H1 (cell line): ENCODE results near the gene TCF7. TPM values are rescaled to one million over a fixed set of nuclear protein-coding genes. Genes with fewer than 3 reads are reported as not detected.

ENCODE experiments used
- CTCF ChIA-PET: fragments of 300-600 bp; sonication (Branson Sonifier 250); formaldehyde crosslinking; loops from one replicate; lab custom pipeline; 2021; ENCODE audit not compliant: partially characterized antibody; lab: Charles Lee
- POLR2A ChIA-PET: fragments of 300-600 bp; sonication (Branson Sonifier 250); formaldehyde crosslinking; loops from one replicate; lab custom pipeline; 2021; ENCODE audit warnings: inconsistent platforms; ENCODE audit not compliant: partially characterized antibody; lab: Charles Lee
- DNase-seq, 2 experiments: peaks; one replicate each; pipeline versions ENCODE4 v3.0.0 to v3.0.0-alpha.2; 2010 to 2022; ENCODE audit warnings: low spot score in 2 of 2, low read depth in 1 of 2, mixed read lengths in 1 of 2
- FAIRE-seq: peaks from 2 replicates; lab custom pipeline; 2011; peaks lifted over from hg19 to GRCh38; lab: Jason Lieb, UNC
- H2AFZ ChIP-seq: 2 replicates; pipeline ENCODE4 v1.8.1; 2012; ENCODE audit warnings: low read length, inconsistent platforms
- H2AK5ac ChIP-seq: 2 replicates; pipeline ENCODE4 v1.6.1; 2013; ENCODE audit warnings: low read depth, low read length
- H2BK120ac ChIP-seq: replicated peaks from 2 replicates; pipeline ENCODE3; 2013; ENCODE audit warnings: low read depth, low read length, inconsistent platforms
- H2BK12ac ChIP-seq: 2 replicates; pipeline ENCODE4 v1.6.1; 2013; ENCODE audit warnings: low read depth, low read length
- H2BK15ac ChIP-seq: 2 replicates; pipeline ENCODE4 v1.6.1; 2013; ENCODE audit warnings: low read length
- H2BK20ac ChIP-seq: 2 replicates; pipeline ENCODE4 v1.6.1; 2013; ENCODE audit warnings: low read length
- H2BK5ac ChIP-seq: 2 replicates; pipeline ENCODE4 v1.6.1; 2013; ENCODE audit warnings: low read depth, low read length
- H3K14ac ChIP-seq: 2 replicates; pipeline ENCODE4 v1.6.1; 2013; ENCODE audit warnings: inconsistent platforms; ENCODE audit not compliant: insufficient read length
- H3K18ac ChIP-seq: 2 replicates; pipeline ENCODE4 v1.6.1; 2013; ENCODE audit warnings: low read length; ENCODE audit errors: extremely low read depth
- H3K23ac ChIP-seq: 2 replicates; pipeline ENCODE4 v1.6.1; 2013; ENCODE audit warnings: inconsistent platforms; ENCODE audit not compliant: insufficient read length
- H3K23me2 ChIP-seq: 2 replicates; pipeline ENCODE4 v1.6.1; 2013; ENCODE audit warnings: low read depth, low read length
- H3K27ac ChIP-seq: 2 replicates; pipeline ENCODE4 v1.6.1; 2011; ENCODE audit warnings: low read depth, low read length, inconsistent platforms
- H3K27me3 ChIP-seq, 4 experiments: replicated peaks in 1 of 4; 1 replicate in 1 of 4; 2 replicates in 3 of 4; pipeline versions ENCODE4 v1.6.1 to v1.8.1; 2011 to 2013; ENCODE audit warnings: low read length in 3 of 4, mild to moderate bottlenecking in 3 of 4, inconsistent platforms in 2 of 4, mixed read lengths in 2 of 4, moderate library complexity in 1 of 4; ENCODE audit not compliant: control insufficient read depth in 3 of 4, insufficient read depth in 3 of 4; ENCODE audit errors: extremely low read depth in 1 of 4
- H3K36me3 ChIP-seq, 4 experiments: 2 replicates each; pipeline versions ENCODE4 v1.6.1 to v1.8.1; 2011 to 2013; ENCODE audit warnings: mild to moderate bottlenecking in 4 of 4, low read length in 3 of 4, moderate library complexity in 2 of 4, control low read depth in 1 of 4, inconsistent platforms in 1 of 4; ENCODE audit not compliant: insufficient read depth in 4 of 4, control insufficient read depth in 2 of 4
- H3K4ac ChIP-seq: replicated peaks from 2 replicates; pipeline ENCODE3; 2013; ENCODE audit warnings: low read length, low read depth, mixed read lengths, inconsistent platforms; ENCODE audit not compliant: insufficient read length
- H3K4me1 ChIP-seq, 4 experiments: replicated peaks in 1 of 4; 1 replicate in 1 of 4; 2 replicates in 3 of 4; pipeline versions ENCODE4 v1.6.1 to v1.8.1; 2011 to 2013; ENCODE audit warnings: low read length in 3 of 4, inconsistent platforms in 2 of 4, mixed read lengths in 1 of 4; ENCODE audit not compliant: insufficient read depth in 4 of 4, control insufficient read depth in 3 of 4
- H3K4me2 ChIP-seq, 2 experiments: 2 replicates each; pipeline versions ENCODE4 v1.6.1 to v1.8.1; 2011 to 2013; ENCODE audit warnings: low read depth in 2 of 2, low read length in 2 of 2, control low read depth in 1 of 2, inconsistent platforms in 1 of 2, mild to moderate bottlenecking in 1 of 2; ENCODE audit not compliant: insufficient read depth in 1 of 2
- H3K4me3 ChIP-seq, 4 experiments: fragments of 200-600, 300-600 bp in 1 of 4; sonication (generic), shearing (Covaris generic), sonication (Bioruptor Twin) in 1 of 4; 2 replicates each; pipeline versions ENCODE4 v1.5.1 to v1.8.1; 2011 to 2016; ENCODE audit warnings: low read length in 4 of 4, low read depth in 3 of 4, control low read depth in 2 of 4, inconsistent platforms in 2 of 4, mild to moderate bottlenecking in 2 of 4, mixed read lengths in 1 of 4, moderate library complexity in 1 of 4; ENCODE audit not compliant: insufficient read depth in 2 of 4; ENCODE audit errors: extremely low read depth in 1 of 4
- H3K56ac ChIP-seq: replicated peaks from 2 replicates; pipeline ENCODE3; 2013; ENCODE audit warnings: low read depth, mild to moderate bottlenecking, mixed read lengths, low read length, inconsistent platforms; ENCODE audit not compliant: insufficient read length
- H3K79me1 ChIP-seq: 2 replicates; pipeline ENCODE4 v1.6.1; 2013; ENCODE audit warnings: low read depth, low read length, control low read depth
- H3K79me2 ChIP-seq, 2 experiments: 2 replicates each; pipeline versions ENCODE4 v1.6.1 to v1.8.1; 2012 to 2013; ENCODE audit warnings: low read length in 2 of 2, mild to moderate bottlenecking in 2 of 2, inconsistent platforms in 1 of 2; ENCODE audit not compliant: insufficient read depth in 2 of 2, control insufficient read depth in 1 of 2
- H3K9ac ChIP-seq, 4 experiments: replicated peaks in 1 of 4; 1 replicate in 1 of 4; 2 replicates in 3 of 4; pipeline versions ENCODE4 v1.6.1 to v1.8.1; 2011 to 2013; ENCODE audit warnings: low read depth in 3 of 4, low read length in 3 of 4, control low read depth in 2 of 4, mild to moderate bottlenecking in 2 of 4, moderate library complexity in 2 of 4, inconsistent platforms in 1 of 4; ENCODE audit errors: extremely low read depth in 1 of 4
- H3K9me3 ChIP-seq, 2 experiments: 2 replicates each; pipeline versions ENCODE4 v1.6.1 to v1.8.1; 2012 to 2013; ENCODE audit warnings: mild to moderate bottlenecking in 2 of 2, moderate library complexity in 2 of 2, control low read depth in 1 of 2, inconsistent platforms in 1 of 2, low read depth in 1 of 2, low read length in 1 of 2, mixed read lengths in 1 of 2; ENCODE audit not compliant: insufficient read depth in 2 of 2
- H4K20me1 ChIP-seq, 2 experiments: replicated peaks in 1 of 2; 2 replicates each; pipeline versions ENCODE3 to v1.8.1; 2011 to 2013; ENCODE audit warnings: inconsistent platforms in 2 of 2, low read length in 2 of 2, mild to moderate bottlenecking in 1 of 2; ENCODE audit not compliant: insufficient read depth in 2 of 2, control insufficient read depth in 1 of 2
- H4K5ac ChIP-seq: 2 replicates; pipeline ENCODE4 v1.6.1; 2013; ENCODE audit warnings: low read length, low read depth, mixed read lengths, inconsistent platforms; ENCODE audit not compliant: insufficient read length
- H4K8ac ChIP-seq: 2 replicates; pipeline ENCODE4 v1.8.0; 2013; ENCODE audit warnings: mild to moderate bottlenecking, moderate library complexity, low read length, inconsistent platforms; ENCODE audit not compliant: insufficient read depth; ENCODE audit errors: extremely low read depth
- H4K91ac ChIP-seq: replicated peaks from 2 replicates; pipeline ENCODE3; 2013; ENCODE audit warnings: low read length, mixed read lengths, inconsistent platforms; ENCODE audit not compliant: insufficient read length
- EGR1 ChIP-seq: IDR thresholded peaks from 2 replicates; pipeline ENCODE4 v1.6.1; 2011; ENCODE audit warnings: low read depth, low read length, borderline replicate concordance
- GABPA ChIP-seq: IDR thresholded peaks from 2 replicates; pipeline ENCODE4 v1.6.1; 2011; ENCODE audit warnings: mild to moderate bottlenecking, low read length, moderate library complexity, borderline replicate concordance; ENCODE audit not compliant: insufficient read depth
- GTF2F1 ChIP-seq: IDR thresholded peaks from 2 replicates; pipeline ENCODE4 v1.6.1; 2012; ENCODE audit warnings: low read depth, low read length, improper control_type of control experiment, borderline replicate concordance
- HDAC2 ChIP-seq, 2 experiments: fragments of 300-600 bp in 1 of 2; sonication (generic) in 1 of 2; IDR thresholded peaks; 2 replicates each; pipeline ENCODE4 v1.6.1; 2011 to 2012; ENCODE audit warnings: low read depth in 2 of 2, low read length in 2 of 2, mild to moderate bottlenecking in 2 of 2, moderate library complexity in 2 of 2, borderline replicate concordance in 1 of 2, inconsistent platforms in 1 of 2
- NANOG ChIP-seq: IDR thresholded peaks from 2 replicates; pipeline ENCODE4 v1.6.1; 2011; ENCODE audit warnings: low read length, low read depth, mild to moderate bottlenecking, inconsistent platforms; ENCODE audit not compliant: insufficient read depth, poor library complexity, severe bottlenecking
- POLR2AphosphoS5 ChIP-seq: IDR thresholded peaks from 2 replicates; pipeline ENCODE4 v1.6.1; 2011; ENCODE audit warnings: low read depth, low read length
- RXRA ChIP-seq: IDR thresholded peaks from 2 replicates; pipeline ENCODE4 v1.6.1; 2011; ENCODE audit warnings: low read depth, mild to moderate bottlenecking, low read length, moderate library complexity; ENCODE audit not compliant: insufficient read depth
- WGBS, 2 experiments: shearing (Covaris generic) in 1 of 2; methylation state at CpG; one replicate each; pipeline versions ENCODE4 v1.1.6 to v1.1.7; 2013 to 2015; ENCODE audit warnings: low lambda C conversion rate in 2 of 2, mixed read lengths in 2 of 2, inconsistent platforms in 1 of 2, low coverage in 1 of 2, missing lambda C conversion rate in 1 of 2; ENCODE audit not compliant: insufficient replicate concordance in 2 of 2, insufficient coverage in 1 of 2, insufficient read length in 1 of 2; ENCODE audit errors: extremely low coverage in 1 of 2, missing lambda C conversion rate in 1 of 2; 5-methylcytosine and 5-hydroxymethylcytosine counted together
- polyA plus RNA-seq, 7 experiments: library from polyadenylated mRNA; depleted of rRNA in 3 of 7; stranded (reverse) in 5 of 7; unstranded in 2 of 7; fragments of >200 nt in 5 of 7; fragments of 200-250 nt in 2 of 7; gene quantifications; 1 replicate in 5 of 7; 2 replicates in 1 of 7; 4 replicates in 1 of 7; pipeline versions ENCODE4 v1.2.1 to v1.2.3, GENCODE V29; 2011 to 2013; ENCODE audit warnings: missing spikeins in 2 of 7, mixed read lengths in 2 of 7
- total RNA-seq: library from RNA; stranded (reverse); fragmentation: NEBNext Ultra II Directional; extraction: Animal tissue kit (Norgen Biotek cat#: 25700); gene quantifications from 2 replicates; pipeline ENCODE4 v1.2.1, GENCODE V29; 2021
- TF ChIP-seq, protein P1 (sequence below): IDR thresholded peaks from 2 replicates; pipeline ENCODE4 v1.6.1; 2011; ENCODE audit warnings: low read depth, mild to moderate bottlenecking, low read length; ENCODE audit not compliant: insufficient read depth

The TCF7 gene
- total and polyA plus RNA-seq, 2 of the 8 experiments (the other 6 are each of a cell fraction or from before 2014, with no cell fraction given) = 4.7 to 8.5 TPM

DNA sequence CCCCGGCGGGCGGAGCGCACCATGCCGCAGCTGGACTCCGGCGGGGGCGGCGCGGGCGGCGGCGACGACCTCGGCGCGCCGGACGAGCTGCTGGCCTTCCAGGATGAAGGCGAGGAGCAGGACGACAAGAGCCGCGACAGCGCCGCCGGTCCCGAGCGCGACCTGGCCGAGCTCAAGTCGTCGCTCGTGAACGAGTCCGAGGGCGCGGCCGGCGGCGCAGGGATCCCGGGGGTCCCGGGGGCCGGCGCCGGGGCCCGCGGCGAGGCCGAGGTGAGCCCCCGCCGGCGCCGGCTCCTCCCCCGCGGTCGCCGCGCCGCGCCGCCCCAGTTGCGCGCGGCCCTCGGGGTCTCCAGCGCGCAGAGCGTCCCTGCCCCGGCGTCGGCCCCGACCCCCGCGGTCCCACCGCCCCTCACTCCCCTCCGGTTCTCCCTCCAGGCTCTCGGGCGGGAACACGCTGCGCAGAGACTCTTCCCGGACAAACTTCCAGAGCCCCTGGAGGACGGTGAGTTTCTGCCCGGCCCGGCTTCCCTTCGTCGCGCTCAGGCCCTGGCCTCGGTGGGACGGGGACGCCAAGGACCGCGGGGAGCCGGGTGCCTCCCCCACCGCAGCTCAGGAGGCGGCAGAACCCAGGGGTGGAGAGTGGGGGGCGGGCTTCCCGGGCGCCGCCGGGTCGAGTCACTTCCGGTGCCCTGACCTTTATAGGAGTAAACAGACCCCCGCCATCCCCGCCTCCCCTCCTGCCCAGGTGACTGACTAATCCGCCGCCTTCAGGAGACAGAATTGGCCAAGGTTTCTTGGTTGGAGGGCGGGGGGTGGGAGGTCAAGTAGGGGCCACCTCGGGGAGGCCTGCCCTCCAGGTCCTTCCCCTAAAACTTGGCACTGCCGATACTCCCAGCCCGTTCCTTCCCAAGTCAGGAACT, 665 bp downstream of the TCF7 start:
- Histone ChIP-seq H4K8ac (peak overlapping the region; percentile 63), H3K4me1 (peaks cover 0 to 15% (median 9%) of the 10 kb centered on the region in 4 experiments; a peak in 6 of 7 replicates), H2AK5ac (no peak overlapping the region), H2BK20ac (no peak overlapping the region), H3K4me3 (peak overlapping the region; percentile 53 to 89 (median 66)), H2BK120ac (no peak overlapping the region), H4K20me1 (peaks cover 3 to 14% of the 10 kb centered on the region in 2 experiments), H2BK15ac (no peak overlapping the region), H3K9ac (peak overlapping the region; percentile 22 to 68 (median 56); a peak in 3 of 7 replicates), H3K79me2 (no peaks in the 10 kb centered on the region), H2AFZ (no peak overlapping the region), H3K23me2 (peaks cover 10% of the 10 kb centered on the region; the same call in 1 of the 2 replicates), H4K91ac (no peak overlapping the region), H3K56ac (no peak overlapping the region), H3K23ac (no peak overlapping the region), H3K36me3 (peaks cover 0 to 2% (median 0%) of the 10 kb centered on the region in 4 experiments; a peak in 1 of 8 replicates), H3K79me1 (no peaks in the 10 kb centered on the region), H4K5ac (peak overlapping the region; percentile 30), H3K14ac (no peak overlapping the region), H3K27me3 (peaks cover 20 to 35% (median 32%) of the 10 kb centered on the region in 4 experiments), H3K18ac (peak overlapping the region; percentile 90), H2BK12ac (no peak overlapping the region), H3K9me3 (no peaks in the 10 kb centered on the region), H2BK5ac (no peak overlapping the region), H3K4ac (no peak overlapping the region), H3K27ac (no peak overlapping the region), H3K4me2 (peak overlapping the region; percentile 74 to 100)
- FAIRE-seq (no peak), DNase-seq (peak in 1 of 2 experiments; percentile 77)
- POLR2A ChIA-PET = interaction anchor here (0.7 to 5.0 kb wide), 4 partner anchors 9 to 111 kb away, joined by 3 to 17 read pairs (median 3); partner anchors contain the start of gene SKP1
- CTCF ChIA-PET = interaction anchor here (1.3 to 21.7 kb wide), 4 partner anchors 10 to 29 kb away, joined by 5 to 270 read pairs (median 66); no protein-coding TSS in a partner anchor
- WGBS, 2 experiments = 3% methylated on average over 37 of the region's 110 CpGs; no CpG with 5 or more reads in 1 of the 2 experiments
- no peak for TF ChIP-seq GTF2F1
- no peak for TF ChIP-seq EGR1
- TF ChIP-seq GABPA = no peak
- TF ChIP-seq HDAC2 (IDR thresholded peaks at IDR 0.05; ENCODE audit: borderline replicate concordance in 1 of 2, low read depth in 2 of 2, low read length in 2 of 2) = 0 out of 4 replicates have a peak, but pooled peaks of 1 of the 2 experiments have one; percentile 41
- TF ChIP-seq POLR2AphosphoS5 = no peak
- TF ChIP-seq, protein P1, sequence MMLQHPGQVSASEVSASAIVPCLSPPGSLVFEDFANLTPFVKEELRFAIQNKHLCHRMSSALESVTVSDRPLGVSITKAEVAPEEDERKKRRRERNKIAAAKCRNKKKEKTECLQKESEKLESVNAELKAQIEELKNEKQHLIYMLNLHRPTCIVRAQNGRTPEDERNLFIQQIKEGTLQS = 0 out of 2 replicates have a peak, but pooled peaks have one; percentile 2
- no peak for TF ChIP-seq NANOG
- peak; percentile 75; the same call in 1 of the 2 replicates for TF ChIP-seq RXRA
